CD14-positive monocyte (primary cell): ENCODE measurements around the gene RAB25. TPM values are rescaled to one million over a fixed set of nuclear protein-coding genes. Genes with fewer than 3 reads are reported as not detected.

Source experiments
- DNase-seq, 3 donors: peaks; one replicate each; pipeline ENCODE4 v3.0.0-alpha.2; 2011 to 2022
- H2AFZ ChIP-seq: 2 replicates; pipeline ENCODE4 v1.6.0; 2012; ENCODE audit warnings: mild to moderate bottlenecking, low read depth, low read length, inconsistent platforms; ENCODE audit not compliant: insufficient read depth, poor library complexity, severe bottlenecking
- H3K27ac ChIP-seq, 2 donors: 1 replicate in 1 of 2; 2 replicates in 1 of 2; pipeline ENCODE4 v1.5.1; 2012 to 2013; ENCODE audit warnings: low read length in 2 of 2, control low read depth in 1 of 2, inconsistent platforms in 1 of 2, low read depth in 1 of 2, mild to moderate bottlenecking in 1 of 2
- H3K27me3 ChIP-seq, 2 donors: one replicate each; pipeline versions ENCODE4 v1.6.0 to v1.6.1; 2011 to 2013; ENCODE audit warnings: low read length in 2 of 2; ENCODE audit not compliant: control insufficient read depth in 2 of 2, insufficient read depth in 2 of 2
- H3K36me3 ChIP-seq, 2 donors: replicated peaks in 1 of 2; 1 replicate in 1 of 2; 2 replicates in 1 of 2; pipeline versions ENCODE4 v1.5.1 to v1.6.1; 2012 to 2013; ENCODE audit warnings: low read length in 2 of 2, control low read depth in 1 of 2, inconsistent platforms in 1 of 2, mild to moderate bottlenecking in 1 of 2; ENCODE audit not compliant: insufficient read depth in 2 of 2, control insufficient read depth in 1 of 2
- H3K4me1 ChIP-seq, 2 donors: 1 replicate in 1 of 2; 2 replicates in 1 of 2; pipeline versions ENCODE4 v1.5.1 to v1.6.1; 2012 to 2013; ENCODE audit warnings: low read length in 2 of 2, control low read depth in 1 of 2, inconsistent platforms in 1 of 2, mild to moderate bottlenecking in 1 of 2, moderate library complexity in 1 of 2; ENCODE audit not compliant: insufficient read depth in 2 of 2, control insufficient read depth in 1 of 2
- H3K4me2 ChIP-seq: replicated peaks from 2 replicates; pipeline ENCODE3; 2012; ENCODE audit warnings: low read length, moderate library complexity, mild to moderate bottlenecking; ENCODE audit not compliant: poor library complexity, severe bottlenecking; ENCODE audit errors: extremely low read depth
- H3K4me3 ChIP-seq, 3 experiments: fragments of 200-600 bp in 1 of 3; sonication (generic) in 1 of 3; replicated peaks in 1 of 3; 1 replicate in 2 of 3; 2 replicates in 1 of 3; pipeline ENCODE4 v1.5.1; 2011 to 2013; ENCODE audit warnings: low read length in 3 of 3, mild to moderate bottlenecking in 3 of 3, control low read depth in 2 of 3, low read depth in 2 of 3, inconsistent platforms in 1 of 3, moderate library complexity in 1 of 3
- H3K79me2 ChIP-seq: 2 replicates; pipeline ENCODE4 v1.6.0; 2012; ENCODE audit warnings: mild to moderate bottlenecking, control low read depth, inconsistent platforms, low read length, moderate library complexity; ENCODE audit not compliant: insufficient read depth
- H3K9ac ChIP-seq: 2 replicates; pipeline ENCODE4 v1.6.0; 2017; ENCODE audit warnings: low read length, mild to moderate bottlenecking; ENCODE audit not compliant: insufficient read depth, poor library complexity, severe bottlenecking
- H3K9me3 ChIP-seq, 2 donors: replicated peaks in 1 of 2; 1 replicate in 1 of 2; 2 replicates in 1 of 2; pipeline versions ENCODE4 v1.5.1 to v1.6.1; 2012 to 2013; ENCODE audit warnings: low read length in 2 of 2, control low read depth in 1 of 2; ENCODE audit not compliant: control insufficient read depth in 1 of 2, insufficient read depth in 1 of 2
- H4K20me1 ChIP-seq: 2 replicates; pipeline ENCODE4 v1.6.0; 2012; ENCODE audit warnings: mild to moderate bottlenecking, low read length, control low read depth, moderate library complexity; ENCODE audit not compliant: insufficient read depth
- H3K27ac Mint-ChIP-seq, 7 donors: one replicate each; pipeline ENCODE4 v1.8.0; 2020; ENCODE audit warnings: mild to moderate bottlenecking in 7 of 7, mixed read lengths in 7 of 7, moderate library complexity in 6 of 7, inconsistent platforms in 2 of 7
- H3K27me3 Mint-ChIP-seq, 3 donors: one replicate each; pipeline ENCODE4 v1.8.0; 2021 to 2022; ENCODE audit warnings: low read depth in 3 of 3, mild to moderate bottlenecking in 3 of 3, mixed read lengths in 3 of 3, moderate library complexity in 3 of 3, inconsistent platforms in 1 of 3
- H3K36me3 Mint-ChIP-seq, 2 donors: one replicate each; pipeline ENCODE4 v1.8.0; 2020; ENCODE audit warnings: mixed read lengths in 2 of 2, inconsistent platforms in 1 of 2, mild to moderate bottlenecking in 1 of 2
- H3K4me1 Mint-ChIP-seq: one replicate; pipeline ENCODE4 v1.8.0; 2020; ENCODE audit warnings: mild to moderate bottlenecking, mixed read lengths
- H3K4me3 Mint-ChIP-seq, 2 donors: one replicate each; pipeline ENCODE4 v1.8.0; 2020; ENCODE audit warnings: mild to moderate bottlenecking in 2 of 2, mixed read lengths in 2 of 2, moderate library complexity in 1 of 2
- H3K9me3 Mint-ChIP-seq, 7 donors: one replicate each; pipeline ENCODE4 v1.8.0; 2020 to 2022; ENCODE audit warnings: mixed read lengths in 7 of 7, mild to moderate bottlenecking in 6 of 7, moderate library complexity in 6 of 7, inconsistent platforms in 2 of 7
- WGBS: methylation state at CpG from one replicate; pipeline ENCODE4 v1.1.5; 2013; ENCODE audit warnings: missing lambda C conversion rate; ENCODE audit not compliant: insufficient coverage; 5-methylcytosine and 5-hydroxymethylcytosine counted together
- intact Hi-C, 2 donors: fragments of 100-400 bp; cut with micrococcal nuclease; formaldehyde crosslinking; loops; one replicate each; pipeline versions ENCODE4 v1.15.0 to v1.15.1; 2023
- polyA plus RNA-seq, 3 donors: library from polyadenylated mRNA; depleted of rRNA in 1 of 3; unstranded in 2 of 3; stranded (reverse) in 1 of 3; fragments of 300-500 nt in 2 of 3; fragments of >200 nt in 1 of 3; fragmentation: Illumina TruSeq in 2 of 3; gene quantifications; 1 replicate in 2 of 3; 2 replicates in 1 of 3; pipeline ENCODE4 v1.2.3, GENCODE V29; 2012 to 2021
- TF ChIP-seq, protein P1 (sequence below): fragments of 200-600 bp; IDR thresholded peaks from one replicate; pipeline ENCODE4 v1.8.0; 2022; ENCODE audit warnings: antibody characterized with exemption, mild to moderate bottlenecking

The RAB25 gene
- polyA plus RNA-seq, 3 donors = 0.23 TPM; not detected in 2

DNA sequence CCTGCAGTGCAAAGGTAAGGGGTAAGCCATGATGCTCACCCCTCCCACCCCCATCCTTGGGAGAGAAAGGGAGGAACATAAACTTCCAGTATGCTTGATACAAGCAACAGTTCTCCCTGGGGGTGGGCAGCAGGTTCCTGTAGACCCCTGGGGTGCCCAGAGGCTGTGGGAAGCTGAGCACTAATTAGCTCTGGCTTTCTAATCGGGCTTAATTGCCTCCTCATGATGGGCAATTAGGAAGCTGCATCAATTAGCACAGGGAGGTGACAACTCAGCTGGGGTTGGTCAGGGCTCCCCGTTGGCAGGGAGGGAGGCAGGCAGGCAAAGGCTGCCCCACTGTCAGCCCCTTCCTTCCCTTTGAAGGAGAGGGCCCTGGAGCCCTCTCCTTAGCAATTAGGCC is 37.8 kb downstream of the RAB25 start:
- no peak overlapping the region for H2AFZ ChIP-seq
- 83% methylated on average over 2 of the region's 2 CpGs for WGBS
- intact Hi-C loops = loop anchor here in 1 of 2 donors (10.0 kb wide), 1 partner anchor 66 kb away; no protein-coding TSS in a partner anchor
- H3K79me2 ChIP-seq = no peaks in the 10 kb centered on the region
- no peak for DNase-seq
- H3K9me3 ChIP-seq = peaks cover 0 to 4% of the 10 kb centered on the region in 2 donors
- H4K20me1 ChIP-seq = no peaks in the 10 kb centered on the region
- no peak overlapping the region for H3K4me3 ChIP-seq
- TF ChIP-seq, protein P1, sequence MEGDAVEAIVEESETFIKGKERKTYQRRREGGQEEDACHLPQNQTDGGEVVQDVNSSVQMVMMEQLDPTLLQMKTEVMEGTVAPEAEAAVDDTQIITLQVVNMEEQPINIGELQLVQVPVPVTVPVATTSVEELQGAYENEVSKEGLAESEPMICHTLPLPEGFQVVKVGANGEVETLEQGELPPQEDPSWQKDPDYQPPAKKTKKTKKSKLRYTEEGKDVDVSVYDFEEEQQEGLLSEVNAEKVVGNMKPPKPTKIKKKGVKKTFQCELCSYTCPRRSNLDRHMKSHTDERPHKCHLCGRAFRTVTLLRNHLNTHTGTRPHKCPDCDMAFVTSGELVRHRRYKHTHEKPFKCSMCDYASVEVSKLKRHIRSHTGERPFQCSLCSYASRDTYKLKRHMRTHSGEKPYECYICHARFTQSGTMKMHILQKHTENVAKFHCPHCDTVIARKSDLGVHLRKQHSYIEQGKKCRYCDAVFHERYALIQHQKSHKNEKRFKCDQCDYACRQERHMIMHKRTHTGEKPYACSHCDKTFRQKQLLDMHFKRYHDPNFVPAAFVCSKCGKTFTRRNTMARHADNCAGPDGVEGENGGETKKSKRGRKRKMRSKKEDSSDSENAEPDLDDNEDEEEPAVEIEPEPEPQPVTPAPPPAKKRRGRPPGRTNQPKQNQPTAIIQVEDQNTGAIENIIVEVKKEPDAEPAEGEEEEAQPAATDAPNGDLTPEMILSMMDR = no peak
- peaks cover 92 to 100% (median 97%) of the 10 kb centered on the region in 3 donors for H3K27me3 Mint-ChIP-seq
- no peak overlapping the region for H3K4me2 ChIP-seq
- H3K27ac ChIP-seq = no peak overlapping the region
- peaks cover 22 to 31% of the 10 kb centered on the region in 2 donors for H3K4me1 ChIP-seq
- peak overlapping the region in 1 of 2 donors; percentile 83 for H3K4me3 Mint-ChIP-seq
- H3K27ac Mint-ChIP-seq = peak overlapping the region in 2 of 7 donors; percentile 28 to 58
- no peak overlapping the region for H3K9ac ChIP-seq
- H3K36me3 Mint-ChIP-seq = peaks cover 10 to 20% of the 10 kb centered on the region in 2 donors
- peaks cover 57 to 100% of the 10 kb centered on the region in 2 donors for H3K27me3 ChIP-seq
- peaks cover 0 to 15% (median 2%) of the 10 kb centered on the region in 7 donors for H3K9me3 Mint-ChIP-seq
- no peaks in the 10 kb centered on the region for H3K36me3 ChIP-seq
- H3K4me1 Mint-ChIP-seq = peaks cover 34% of the 10 kb centered on the region

DNA sequence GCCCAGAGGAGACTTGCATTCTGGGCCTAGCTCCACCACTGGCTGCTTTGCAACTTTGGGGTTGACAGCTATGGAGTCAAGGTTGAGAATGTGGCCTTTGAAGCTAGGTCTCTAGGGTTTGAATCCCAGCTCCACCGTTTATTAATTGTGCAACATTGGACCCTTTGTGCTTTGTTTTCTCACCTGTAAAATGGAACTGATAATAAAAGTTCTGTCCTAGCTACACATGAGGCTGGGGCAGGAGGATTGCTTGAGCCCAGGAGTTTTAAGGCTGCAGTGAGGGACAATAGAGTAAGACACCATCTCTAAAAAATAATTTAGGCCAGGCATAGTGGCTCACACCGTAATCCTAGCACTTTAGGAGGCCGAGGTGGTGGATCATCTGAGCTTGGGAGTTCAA is 38.3 kb downstream of the RAB25 start:
- no peak overlapping the region for H2AFZ ChIP-seq
- H3K4me1 ChIP-seq = peaks cover 27 to 36% of the 10 kb centered on the region in 2 donors
- no peaks in the 10 kb centered on the region for H3K36me3 ChIP-seq
- H3K27ac Mint-ChIP-seq = peak overlapping the region in 3 of 7 donors; percentile 18 to 56 (median 21)
- H3K79me2 ChIP-seq = no peaks in the 10 kb centered on the region
- H3K4me3 ChIP-seq = no peak overlapping the region
- H3K4me2 ChIP-seq = no peak overlapping the region
- H3K4me1 Mint-ChIP-seq = peaks cover 39% of the 10 kb centered on the region
- TF ChIP-seq, protein P1 = no peak
- peaks cover 0 to 4% of the 10 kb centered on the region in 2 donors for H3K9me3 ChIP-seq
- DNase-seq = no peak
- WGBS = 86% methylated on average over 1 of the region's 3 CpGs
- H3K9me3 Mint-ChIP-seq = peaks cover 0 to 18% (median 3%) of the 10 kb centered on the region in 7 donors
- intact Hi-C loops = loop anchor here in 1 of 2 donors (10.0 kb wide), 1 partner anchor 66 kb away; no protein-coding TSS in a partner anchor
- no peak overlapping the region for H3K9ac ChIP-seq
- H3K27ac ChIP-seq = no peak overlapping the region
- H3K27me3 Mint-ChIP-seq = peaks cover 92 to 100% (median 96%) of the 10 kb centered on the region in 3 donors
- no peaks in the 10 kb centered on the region for H4K20me1 ChIP-seq
- H3K36me3 Mint-ChIP-seq = peaks cover 11 to 21% of the 10 kb centered on the region in 2 donors
- H3K27me3 ChIP-seq = peaks cover 54 to 100% of the 10 kb centered on the region in 2 donors
- H3K4me3 Mint-ChIP-seq = peak overlapping the region in 1 of 2 donors; percentile 76
